NCI-H187 treated with DMSO at 0.1 percent for 48 hours (cell line): Measurements from ENCODE around the gene TLR5.

Experiments used
- DNase-seq: peaks from one replicate; lab custom pipeline; 2025; lab: John Stamatoyannopoulos, UW

The TLR5 gene

DNA sequence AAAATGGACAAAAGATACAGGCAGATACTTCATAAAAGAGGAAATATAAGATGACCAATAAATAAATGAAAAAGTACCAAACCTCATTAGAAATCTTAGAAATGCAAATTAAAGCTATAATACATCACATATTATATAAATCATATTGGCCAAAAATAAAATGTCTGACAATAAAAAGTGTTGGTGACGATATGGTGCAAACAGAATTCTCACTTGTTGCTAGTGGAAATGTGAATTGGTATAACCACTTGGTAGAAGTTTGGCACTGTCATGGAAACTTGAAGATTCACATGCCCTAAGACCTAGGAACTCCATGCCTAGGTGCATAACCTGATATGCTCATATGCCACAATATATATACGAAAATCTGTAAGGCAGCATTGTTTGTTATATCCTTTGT, 4.4 kb upstream of the TLR5 start:
- DNase-seq, result no peak

DNA sequence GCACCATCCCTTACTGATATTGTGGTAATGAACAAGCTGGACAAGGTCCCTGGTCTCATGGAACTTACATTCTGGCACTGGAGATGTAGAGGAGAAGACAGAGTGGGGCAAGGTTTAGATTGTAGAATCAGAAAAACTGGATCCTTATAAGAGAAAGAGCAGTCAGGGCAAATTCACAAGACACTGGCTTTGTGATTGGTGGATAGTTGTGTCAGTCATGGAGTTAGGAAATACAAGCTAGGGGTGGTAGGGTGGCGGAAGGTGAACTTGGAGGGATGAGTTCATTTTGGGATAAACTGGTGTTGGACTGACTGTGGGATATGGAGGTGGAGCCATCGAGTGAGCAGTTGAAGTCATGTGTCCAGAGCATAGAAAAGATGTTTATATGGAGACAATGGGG, 3.7 kb upstream of the TLR5 start:
- DNase-seq, result no peak

DNA sequence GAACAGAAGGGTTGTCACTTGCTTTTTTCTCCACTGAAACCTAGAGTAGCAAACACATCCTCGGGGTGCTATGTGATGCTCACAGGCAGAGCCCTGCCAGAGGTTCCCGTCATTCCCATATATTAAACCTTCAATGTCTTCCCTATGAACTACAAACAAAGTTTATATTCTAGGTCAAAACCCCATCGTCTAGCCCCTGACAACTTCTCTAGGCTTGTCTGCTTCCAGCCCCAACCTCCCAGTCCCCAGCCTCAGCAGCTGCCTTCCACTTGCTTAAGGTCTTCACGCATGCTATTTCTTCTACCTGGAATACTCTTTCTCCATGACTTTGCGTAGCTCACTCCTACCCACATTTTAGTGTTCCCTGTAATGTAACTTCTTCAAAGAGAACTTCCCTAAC, 1.9 kb upstream of the TLR5 start:
- no peak for DNase-seq

DNA sequence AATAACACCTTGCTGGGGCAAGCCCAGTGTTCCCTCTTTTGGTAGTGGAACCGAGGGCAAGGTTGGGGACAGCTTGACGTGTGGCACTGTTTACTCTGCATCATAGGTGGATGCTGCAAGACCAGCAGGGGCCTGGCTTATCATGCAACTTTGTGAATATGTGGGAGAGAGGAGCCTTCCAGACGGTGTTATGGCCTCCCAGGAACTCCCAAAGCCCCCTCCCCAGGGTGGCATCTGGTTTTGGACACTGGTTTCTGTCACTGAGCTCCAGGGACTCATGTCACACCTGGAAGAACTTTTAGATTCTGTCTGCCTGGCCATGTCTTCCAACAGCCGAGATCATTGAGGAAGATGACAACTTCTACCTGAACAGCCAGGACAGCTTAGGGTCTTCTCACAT, 1.4 kb upstream of the TLR5 start:
- no peak for DNase-seq

DNA sequence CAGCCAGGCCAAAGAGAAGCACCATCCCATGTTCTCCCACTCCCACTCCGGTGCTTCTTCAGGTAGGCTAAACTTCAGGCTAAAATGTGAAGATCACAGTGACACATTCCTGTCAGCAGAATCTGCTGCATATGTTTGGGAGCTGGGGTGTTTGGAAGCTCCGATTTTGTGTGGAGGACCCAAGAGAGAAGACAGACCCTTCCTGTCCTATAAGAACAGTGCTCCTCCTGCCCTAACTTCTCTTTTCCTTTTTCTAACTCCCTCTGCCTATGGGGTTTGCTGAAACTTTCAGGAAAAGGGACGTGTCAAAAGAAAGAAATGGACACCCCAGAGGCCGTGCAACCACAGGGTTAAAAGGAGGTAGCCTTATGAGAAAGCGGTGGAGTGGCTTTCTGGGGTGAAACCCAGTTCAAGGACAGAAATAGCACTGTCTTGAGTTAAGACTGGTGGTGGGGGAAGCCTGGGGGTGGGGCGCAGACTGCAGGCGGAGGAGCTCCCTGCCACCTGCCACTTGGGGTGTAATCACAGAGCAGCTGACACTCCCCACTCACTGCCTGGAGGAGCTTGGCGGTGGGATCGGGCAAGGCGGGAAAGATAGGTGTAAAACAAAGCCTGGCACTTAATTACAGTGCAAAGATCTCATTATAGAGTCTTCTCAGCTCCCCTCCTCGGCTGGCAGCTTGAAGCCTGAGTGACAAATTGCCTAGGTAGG, 645 bp upstream of the TLR5 start:
- DNase-seq, result no peak

DNA sequence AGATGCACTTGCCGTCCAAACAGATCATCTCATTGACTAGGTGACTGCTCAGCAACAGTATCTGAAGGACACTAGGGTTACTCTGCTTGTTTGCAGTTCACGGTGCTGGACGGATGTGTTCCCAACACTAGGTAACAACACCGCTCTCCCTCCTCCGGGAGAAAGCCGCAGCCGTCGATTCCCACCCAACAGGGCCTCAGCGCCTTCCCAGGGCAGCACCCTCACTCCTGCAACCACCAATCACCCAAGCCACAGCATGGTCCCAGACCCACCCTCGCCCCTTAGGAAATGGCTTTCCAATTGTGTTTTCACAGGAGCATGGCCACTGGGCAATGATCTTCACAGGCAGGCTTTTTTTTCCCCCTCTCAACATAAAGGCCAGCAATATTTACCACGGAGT, 779 bp downstream of the TLR5 start:
- DNase-seq, result no peak

DNA sequence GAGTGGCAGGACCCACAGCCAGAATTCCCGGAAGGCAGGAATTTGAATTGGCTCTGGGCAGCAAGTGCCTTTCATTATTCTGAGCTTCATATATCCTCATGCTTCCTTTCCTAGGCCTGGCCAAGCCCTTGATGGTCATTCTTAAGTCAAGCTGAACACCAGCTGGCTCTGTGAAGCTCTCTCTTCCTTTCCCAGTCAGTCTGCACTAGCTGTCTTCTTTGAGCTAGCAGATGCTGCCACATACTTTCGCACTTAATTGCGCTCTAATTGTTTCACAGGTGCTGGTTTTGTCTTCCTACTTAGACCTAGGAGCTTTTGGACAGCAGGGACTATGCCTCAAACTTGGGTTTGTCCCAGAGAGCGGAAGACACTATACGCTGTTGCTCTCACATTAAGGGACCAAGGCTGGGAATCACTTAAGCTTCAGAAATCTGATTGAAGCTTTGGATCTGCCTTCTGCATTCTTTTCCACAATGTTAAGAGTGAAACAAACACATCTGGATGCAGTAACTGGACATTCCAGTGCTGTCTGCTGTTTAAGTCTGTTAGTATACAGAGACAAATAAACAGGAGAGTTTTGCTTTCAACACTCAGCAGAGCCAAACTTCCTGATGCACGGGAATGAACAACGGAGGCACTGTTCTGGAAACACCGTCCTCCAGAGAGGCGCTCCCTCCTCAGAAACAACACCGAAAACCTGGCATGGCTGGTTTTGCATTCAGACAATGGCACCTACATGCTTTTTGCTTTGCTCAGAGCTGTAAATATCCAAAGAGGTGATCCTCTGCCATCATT, 2.2 kb downstream of the TLR5 start:
- no peak for DNase-seq

DNA sequence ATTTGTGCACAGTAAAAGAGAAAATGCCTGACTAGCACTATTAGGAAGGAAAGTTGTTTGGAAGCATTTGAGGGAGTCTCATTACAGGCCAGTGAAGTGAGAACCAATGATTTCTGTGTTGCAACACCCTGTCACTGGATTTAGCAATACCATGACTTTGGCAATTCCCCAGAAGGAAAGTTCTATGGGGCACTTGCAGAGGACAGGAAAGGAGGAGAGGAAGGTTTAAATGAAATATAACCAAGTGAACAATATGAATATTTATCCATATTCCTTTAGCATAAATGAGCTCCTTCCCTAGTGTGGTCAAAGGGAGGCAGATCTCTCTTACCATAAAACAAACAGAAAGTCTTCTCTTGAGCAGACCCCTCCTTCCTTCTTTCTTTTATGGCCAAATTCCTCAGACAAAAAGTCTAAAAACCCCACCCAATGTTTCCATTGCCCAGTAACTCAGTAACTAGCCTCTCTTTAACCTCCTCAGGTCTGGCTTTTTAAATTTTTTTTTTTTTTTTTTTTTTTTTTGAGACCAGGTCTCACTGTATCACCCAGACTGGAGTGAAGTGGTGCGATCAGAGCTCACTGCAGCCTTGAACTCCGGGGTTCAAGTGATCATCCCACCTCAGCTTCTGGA, 5.5 kb downstream of the TLR5 start:
- DNase-seq, result no peak

DNA sequence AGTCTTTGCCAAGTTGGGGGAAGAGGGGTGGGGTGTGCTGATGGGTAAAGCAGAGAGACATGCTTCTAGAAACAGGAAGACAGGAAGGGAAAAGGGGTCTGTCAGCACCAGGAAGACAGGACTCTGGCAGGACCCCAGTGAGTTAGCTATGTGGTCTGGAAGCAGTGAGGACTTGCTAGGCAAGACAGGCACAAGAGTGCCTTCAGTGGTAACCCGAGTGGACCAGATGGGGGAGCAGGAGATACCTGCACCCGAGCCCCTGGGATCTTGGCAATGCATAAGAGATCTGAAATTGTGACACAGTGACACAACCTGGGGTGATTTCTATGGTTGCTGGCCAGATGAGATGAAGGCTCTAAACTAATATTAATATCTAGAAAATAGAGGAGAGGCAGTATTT, 7.0 kb downstream of the TLR5 start:
- DNase-seq, result no peak

DNA sequence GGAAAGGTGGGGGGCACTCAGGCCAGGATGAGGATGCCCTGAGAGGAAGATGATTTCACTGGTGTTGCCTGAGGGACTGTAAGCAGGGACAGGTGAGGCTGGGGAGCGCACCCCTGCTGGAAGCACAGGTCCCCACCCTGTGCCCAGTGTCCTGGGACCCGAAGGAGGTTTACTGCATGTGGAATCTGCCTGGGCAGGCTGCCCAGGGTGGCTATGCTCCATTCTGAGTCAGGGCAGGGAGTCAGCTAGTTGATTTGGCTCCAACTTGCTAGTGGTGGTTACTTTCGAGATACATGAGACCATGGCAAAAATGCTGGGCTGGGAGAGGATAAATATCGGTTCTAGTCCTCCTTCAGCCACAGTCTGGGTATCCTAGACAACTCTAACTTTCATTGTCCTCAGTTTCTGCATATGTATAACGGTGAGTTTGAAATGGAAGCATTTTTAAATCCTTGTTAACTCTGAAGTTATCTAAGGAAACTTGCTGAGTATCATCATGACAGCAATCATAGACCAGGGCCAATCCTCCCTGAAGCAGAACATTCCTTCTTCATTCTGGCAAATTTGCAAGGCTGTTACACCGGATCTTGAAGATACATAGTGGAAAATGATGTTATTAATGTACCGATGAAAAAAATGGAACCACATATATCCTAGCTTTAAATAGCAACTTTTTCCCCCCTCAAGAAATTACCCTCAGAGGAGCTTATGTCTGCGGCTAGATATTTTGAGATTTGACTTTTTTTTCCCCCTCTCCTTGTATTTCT, 7.7 kb downstream of the TLR5 start:
- DNase-seq, result no peak

DNA sequence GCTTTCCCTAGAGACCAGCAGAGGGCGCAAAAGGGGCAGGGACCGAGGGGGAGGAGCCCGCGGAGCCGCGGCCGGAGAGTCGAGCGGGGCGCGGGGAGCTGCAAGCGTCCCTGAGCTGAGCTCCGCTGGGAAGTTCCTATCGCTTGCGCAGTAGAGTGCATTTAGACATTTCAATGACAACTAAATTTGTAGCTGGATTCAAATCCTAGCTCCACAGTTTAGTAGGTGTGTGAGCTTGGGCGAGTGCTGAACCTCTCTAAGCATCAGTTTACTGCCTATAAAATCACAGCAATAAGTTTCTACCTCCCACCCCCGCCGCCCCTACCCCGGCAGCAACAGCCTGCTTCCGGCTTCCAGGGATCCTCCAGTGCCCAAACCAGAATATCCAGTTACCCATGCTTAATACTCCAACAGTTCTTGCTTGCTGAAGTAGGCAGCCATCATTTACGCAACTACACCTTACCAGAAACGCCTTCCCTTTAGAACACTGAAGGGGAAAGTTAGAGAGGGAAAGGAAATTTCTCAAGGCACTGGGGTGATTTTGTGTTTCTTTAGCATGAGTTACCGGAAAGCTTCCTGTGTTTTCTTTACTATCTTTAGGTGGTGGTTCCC, 9.1 kb downstream of the TLR5 start:
- no peak for DNase-seq

DNA sequence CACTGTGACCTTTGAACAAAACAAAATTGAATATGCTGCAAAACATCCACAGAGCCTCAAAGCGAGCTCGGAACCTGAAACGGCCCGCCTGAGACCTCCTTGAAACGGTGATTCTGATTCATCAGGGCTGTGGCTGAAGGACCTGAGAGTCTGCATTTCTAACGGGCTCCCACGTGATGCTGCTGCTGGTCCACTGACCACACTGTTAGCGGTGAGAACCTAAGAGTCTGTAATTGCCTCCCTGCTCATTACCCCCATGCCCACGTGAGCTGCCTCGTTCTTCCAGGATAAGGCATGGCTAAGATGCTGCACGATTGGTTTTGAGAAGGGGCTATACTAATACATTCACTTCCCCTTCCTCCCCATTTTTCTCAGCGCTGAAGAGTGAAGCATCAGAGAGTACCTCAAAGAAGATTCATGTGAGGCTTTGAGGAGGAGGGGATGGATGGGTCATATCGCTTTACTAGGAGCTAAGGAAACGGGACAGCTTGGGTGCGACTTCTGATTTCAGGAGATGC, 9.7 kb downstream of the TLR5 start:
- DNase-seq, result no peak

DNA sequence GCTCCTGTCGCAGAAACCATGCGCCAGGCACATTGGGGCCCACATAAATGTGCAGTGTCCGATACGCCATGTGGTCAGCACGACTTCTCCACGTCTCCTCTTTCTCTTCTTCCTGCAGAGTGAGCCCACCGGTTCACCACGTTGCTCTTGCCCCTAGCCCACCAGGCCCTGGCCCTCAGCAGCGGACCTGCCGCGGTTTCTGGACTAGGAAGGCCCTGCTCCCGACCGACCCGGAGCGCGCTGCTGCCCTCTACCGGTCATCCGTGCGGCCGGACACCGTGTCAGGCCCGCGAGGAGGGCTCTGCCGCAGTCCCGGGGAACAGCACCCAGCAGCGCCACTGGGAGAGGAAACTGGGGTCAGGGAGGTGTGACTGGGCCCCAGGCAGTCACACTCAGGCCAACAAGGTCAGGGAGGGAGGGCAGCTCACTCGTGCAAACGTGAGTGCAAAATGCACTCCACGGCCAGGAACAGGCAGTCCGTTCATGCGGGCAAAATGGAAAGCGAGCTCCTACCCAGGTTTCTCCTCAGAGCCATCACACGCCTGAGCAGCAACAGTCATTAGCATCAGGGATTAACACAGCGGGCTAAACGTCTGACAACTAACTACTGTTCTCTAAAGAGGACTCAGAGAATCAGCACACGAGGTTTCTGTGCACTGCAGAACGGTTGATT, 13.7 kb downstream of the TLR5 start:
- no peak for DNase-seq

DNA sequence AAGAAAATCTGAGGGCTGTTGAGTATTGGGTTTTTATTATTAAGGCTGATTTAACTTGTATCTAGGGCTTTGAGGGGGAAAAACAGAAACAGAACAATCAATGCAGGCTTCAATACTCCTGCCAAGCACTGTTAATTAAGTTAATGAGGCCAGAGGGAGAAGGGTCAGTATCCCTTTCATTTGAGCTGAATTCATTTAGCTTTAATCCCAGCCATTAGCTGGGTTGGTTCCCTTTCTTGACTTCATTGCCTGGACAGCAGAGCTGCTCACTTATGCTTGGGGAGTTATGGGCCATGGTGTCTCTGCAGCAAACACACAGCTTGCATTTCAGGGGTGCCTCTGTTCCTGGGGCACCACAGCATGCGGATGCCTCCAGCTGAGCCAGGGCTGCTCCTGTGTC, 16.3 kb downstream of the TLR5 start:
- DNase-seq, result no peak

DNA sequence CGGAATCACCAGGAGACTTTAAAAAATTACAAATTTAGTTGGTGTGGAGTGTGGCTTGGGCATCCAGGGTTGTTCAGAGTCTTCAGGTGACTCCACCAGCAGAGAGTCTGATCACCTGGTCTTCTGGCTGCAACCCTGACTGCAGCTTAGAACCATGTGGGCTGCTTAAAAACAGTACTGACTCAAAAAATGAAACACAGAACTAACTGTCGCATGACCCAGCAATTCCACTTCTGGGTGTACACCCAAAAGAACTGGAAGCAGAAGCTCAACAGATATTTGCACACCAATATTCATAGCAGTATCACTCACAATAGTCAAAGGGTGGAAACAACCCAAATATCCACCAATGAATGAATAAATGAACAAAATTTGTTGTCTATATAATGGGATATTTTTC, 17.3 kb downstream of the TLR5 start:
- DNase-seq, result no peak

DNA sequence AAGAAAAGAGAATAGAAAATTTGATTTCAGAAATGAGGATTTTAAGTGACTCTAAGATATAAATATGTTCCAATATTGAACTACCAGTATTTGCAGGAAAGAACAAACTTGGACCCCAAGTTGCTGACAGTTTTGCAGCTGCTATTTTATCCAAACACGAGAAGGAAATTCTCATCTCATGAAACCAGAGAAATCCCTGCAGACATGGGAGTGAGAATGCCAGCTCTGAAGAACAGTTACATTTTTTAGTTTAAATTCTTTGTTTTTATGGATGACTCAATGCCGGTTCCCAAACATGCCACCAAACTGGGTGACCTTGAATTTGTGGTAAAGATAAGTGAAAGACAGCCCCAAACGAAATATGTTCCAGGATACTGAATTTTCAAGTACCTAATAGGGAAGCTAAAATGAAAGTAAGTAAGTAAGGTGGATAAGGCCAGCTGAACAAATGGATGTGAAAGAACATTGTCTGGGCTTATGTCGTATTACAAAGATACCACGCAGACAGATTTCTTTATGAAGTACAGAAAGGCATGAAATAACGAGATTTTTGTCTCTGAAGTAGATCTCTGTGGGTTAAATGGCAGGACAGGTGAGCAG, 19.9 kb downstream of the TLR5 start:
- no peak for DNase-seq

DNA sequence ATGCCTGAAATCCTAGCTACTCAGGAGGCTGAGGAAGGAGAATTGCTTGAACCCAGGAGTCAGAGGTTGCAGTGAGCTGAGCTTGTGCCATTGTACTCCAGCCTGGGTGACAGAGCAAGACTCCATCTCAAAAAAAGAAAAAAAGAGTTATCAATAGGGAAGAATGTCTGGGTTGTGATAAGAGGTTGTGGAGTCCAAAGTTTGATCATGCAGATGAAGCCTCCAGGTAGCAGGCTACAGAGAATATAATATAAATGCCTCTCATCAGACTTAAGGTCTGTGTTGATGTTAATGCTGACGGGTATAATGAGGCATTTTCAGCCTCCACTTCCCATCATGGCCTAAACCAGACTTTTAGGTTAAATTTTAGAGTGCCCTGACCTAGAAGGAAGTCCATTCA, 24.6 kb downstream of the TLR5 start:
- no peak for DNase-seq

DNA sequence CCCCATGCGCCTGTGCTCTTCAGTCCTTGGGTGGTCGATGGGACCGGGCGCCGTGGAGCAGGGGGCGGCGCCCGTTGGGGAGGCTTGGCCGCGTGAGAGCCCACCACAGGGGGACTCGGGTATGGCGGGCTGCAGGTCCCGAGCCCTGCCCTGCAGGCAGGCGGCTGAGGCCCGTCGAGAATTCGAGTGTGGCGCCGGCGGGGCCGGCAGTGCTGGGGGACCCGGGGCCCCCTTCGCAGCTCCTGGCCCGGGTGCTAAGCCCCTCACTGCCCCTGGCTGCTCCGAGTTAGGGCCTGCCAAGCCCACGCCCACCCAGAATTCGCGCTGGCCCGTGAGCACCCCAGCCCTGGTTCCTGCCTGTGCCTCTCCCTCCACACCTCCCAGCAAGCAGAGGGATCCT, 26.1 kb downstream of the TLR5 start:
- no peak for DNase-seq

DNA sequence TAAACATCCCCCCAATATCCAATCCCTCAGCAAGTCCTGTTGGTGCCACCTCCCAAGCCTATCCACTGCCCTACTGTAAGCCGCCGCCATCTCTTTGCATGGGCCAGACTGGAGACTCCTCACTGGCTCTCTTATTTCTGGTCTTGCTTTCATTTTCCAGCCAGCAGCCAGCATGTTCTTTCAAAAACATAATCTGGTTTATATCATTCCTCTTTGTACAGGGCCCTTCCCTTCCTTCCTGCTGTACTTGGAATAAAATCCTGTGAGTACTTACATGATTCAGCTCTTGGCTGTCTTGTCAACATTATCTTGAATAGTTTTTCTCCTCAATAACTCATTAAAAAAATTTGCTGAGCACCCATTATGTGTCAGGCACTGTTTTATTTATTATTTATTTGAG, 28.2 kb downstream of the TLR5 start:
- no peak for DNase-seq

DNA sequence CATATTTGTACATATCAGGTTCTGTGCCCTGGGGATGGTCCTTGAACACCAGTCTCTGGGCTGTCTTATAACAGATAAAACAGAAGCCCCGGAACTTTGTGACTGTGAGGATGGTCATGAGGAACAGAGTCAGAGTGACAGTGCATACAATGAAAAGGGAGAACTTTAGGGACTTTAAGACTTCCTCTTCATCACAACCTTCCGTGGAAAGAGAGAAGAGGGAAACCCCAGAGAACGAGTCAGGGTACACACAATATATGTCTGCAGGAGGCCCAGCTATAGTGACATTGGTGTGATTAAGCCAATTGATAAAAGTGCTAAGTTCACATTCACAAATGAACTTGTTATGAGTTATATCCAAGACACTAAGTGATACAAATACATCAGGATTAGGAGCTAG, 32.1 kb downstream of the TLR5 start:
- no peak for DNase-seq

DNA sequence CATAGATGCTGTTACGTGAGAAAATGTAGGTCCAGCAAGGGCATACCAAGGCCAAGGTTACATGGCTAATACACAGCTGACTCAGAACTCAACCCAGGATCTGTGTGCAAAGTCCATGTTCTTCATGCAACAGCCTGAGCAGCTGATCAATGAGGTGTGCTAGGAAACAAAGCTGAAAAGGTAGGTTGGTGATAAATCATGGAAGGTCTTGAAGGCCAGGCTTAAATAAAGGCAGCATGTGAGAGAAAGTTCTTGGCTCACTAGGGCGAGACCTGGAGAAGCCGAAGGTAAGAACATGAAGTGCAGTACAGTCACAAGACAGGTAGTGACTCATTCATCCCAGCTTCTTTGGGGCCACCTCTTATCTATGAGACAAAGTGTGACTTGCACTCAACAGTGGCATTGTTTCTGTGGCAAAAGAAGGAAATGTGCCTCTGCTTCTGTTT, 33.4 kb downstream of the TLR5 start:
- no peak for DNase-seq
